GM15510 (cell line): ENCODE results near the gene RCBTB2.

ENCODE experiments used
- POLR2A ChIP-seq: IDR thresholded peaks from 3 replicates; pipeline ENCODE4 v1.6.1; 2011; ENCODE audit warnings: borderline replicate concordance; ENCODE audit not compliant: insufficient read length; ENCODE audit errors: extremely low read depth

RCBTB2 gene

GRCh38 chr13:48547663-48548092, 14.8 kb upstream of the RCBTB2 start:
- TF ChIP-seq POLR2A = no peak

DNA sequence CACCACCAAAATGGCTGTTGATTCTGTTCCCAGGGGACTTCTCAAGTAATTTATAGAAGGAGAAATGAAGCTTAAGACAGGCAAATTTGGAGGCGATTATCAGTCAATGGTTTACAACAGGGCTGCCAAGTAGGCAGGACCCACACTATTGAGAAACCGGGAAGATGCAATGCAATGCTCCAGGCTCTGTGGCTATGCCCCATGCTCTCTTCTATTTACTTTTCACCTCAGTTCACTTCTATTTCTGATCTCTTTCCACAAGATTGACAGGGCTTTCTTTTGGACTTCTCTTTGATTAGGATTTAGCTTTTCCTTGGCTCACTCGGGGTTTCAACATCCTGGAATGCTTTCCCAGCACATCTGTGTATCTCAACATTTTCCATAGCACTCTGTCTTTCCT, 12.7 kb upstream of the RCBTB2 start:
- TF ChIP-seq POLR2A = no peak

DNA sequence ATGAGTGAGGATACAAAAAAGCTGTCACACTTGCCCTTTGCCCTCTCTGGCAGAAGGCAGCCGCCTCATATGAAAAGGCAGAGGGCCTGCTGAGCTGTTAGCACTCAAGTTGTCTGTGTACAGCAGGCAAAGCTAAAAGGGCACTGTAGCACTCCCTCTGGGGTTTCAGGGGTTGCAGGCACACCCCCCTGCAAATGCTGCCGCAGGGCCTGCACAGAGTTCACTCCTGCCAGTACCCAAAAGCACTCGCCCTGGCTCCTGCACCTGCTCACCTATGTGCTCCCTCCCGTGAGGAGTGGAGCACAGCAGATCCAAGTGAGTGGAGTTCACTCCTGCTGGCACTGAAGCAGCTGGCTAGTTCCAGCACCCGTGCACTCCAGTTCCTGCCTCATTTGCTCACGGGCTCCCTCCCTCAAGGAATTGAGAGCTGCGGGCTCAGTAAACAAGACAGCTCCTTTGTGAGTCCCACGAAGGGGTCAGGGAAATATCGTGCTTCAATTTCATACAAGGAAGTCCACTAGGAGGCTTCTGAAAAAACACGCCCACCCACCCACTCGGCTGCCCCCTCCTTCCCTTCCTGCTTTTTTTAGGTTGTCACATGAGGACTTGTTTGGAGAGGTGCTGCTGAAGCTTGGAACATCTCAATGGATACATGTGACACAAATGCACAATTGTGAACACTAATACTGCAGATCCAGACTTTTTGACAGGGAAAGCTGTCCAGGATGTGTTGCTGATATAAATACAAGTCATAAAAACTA, 9.9 kb upstream of the RCBTB2 start:
- TF ChIP-seq POLR2A = no peak

- no peak for TF ChIP-seq POLR2A
Measured at GRCh38 chr13:48542138-48542537, 9.3 kb upstream of the RCBTB2 start.

DNA sequence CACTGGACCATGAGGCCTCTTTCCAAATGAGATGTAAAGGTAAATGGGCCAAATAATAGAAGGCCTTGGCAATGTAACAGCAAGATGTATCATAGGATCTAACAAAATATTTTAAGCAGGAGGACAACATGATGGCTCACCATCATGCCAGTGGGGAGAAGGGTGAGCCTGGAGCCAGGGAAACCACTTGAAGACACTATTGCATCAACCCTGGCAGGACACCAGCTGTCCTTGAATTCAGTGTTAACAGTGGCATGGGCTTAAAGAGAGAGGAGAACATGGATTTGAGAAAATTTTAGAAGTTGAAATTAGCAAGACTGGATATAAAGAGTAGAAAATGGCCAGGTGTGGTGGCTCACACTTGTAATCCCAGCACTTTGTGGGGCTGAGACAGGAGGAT, 6.7 kb upstream of the RCBTB2 start:
- no peak for TF ChIP-seq POLR2A

DNA sequence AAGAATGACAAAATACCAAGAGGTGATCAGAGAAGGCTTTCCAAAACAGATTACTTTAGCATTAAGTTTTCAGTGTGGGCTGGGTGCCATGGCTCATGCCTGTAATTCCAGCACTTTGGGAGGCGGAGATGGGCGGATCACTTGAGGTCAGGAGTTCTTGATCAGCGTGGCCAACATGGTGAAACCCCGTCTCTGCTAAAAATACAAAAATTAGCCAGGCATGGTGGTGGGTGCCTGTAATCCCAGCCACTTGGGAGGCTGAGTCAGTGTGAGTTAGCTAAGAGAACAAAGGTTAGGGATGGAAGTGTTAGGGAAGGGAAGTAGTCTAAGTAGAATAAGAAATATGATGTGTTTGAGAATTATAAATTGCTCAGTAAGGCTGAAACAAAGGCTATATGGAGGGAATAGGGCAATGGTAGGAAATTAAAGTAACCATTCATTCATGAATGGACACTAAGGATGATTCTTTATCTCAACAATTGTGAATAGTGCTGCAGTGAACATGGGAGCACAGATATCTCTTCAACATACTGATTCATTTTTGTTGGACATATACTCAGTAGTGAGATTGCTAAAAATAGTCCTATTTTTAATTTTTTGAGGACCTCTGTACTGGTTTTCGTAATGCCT, 3.9 kb upstream of the RCBTB2 start:
- no peak for TF ChIP-seq POLR2A

DNA sequence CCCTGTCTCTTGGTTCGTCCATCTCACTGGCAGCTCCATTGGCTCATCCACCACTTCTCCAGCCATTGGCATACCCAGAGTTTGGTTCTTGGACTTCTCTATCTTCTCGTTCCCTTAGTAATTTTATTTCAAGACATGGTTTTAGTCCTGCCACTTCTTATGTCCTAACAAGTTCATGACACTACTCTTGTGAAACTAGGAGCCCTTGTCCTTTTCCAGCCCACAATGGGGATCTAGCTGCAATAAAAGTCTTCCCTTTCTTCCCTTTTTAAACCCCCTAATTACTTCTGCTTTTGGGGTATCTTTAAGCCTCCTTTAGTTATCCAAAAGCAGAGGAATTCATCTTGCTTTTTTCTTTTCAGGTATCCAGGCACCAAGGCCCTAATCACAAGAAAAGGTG, 2.9 kb upstream of the RCBTB2 start:
- no peak for TF ChIP-seq POLR2A

GRCh38 chr13:48534911-48535501, 2.1 kb upstream of the RCBTB2 start:
- no peak for TF ChIP-seq POLR2A

GRCh38 chr13:48533961-48534600, 1.2 kb upstream of the RCBTB2 start:
- TF ChIP-seq POLR2A = no peak

- no peak for TF ChIP-seq POLR2A
Measured at GRCh38 chr13:48532256-48532505, 699 bp downstream of the RCBTB2 start.

DNA sequence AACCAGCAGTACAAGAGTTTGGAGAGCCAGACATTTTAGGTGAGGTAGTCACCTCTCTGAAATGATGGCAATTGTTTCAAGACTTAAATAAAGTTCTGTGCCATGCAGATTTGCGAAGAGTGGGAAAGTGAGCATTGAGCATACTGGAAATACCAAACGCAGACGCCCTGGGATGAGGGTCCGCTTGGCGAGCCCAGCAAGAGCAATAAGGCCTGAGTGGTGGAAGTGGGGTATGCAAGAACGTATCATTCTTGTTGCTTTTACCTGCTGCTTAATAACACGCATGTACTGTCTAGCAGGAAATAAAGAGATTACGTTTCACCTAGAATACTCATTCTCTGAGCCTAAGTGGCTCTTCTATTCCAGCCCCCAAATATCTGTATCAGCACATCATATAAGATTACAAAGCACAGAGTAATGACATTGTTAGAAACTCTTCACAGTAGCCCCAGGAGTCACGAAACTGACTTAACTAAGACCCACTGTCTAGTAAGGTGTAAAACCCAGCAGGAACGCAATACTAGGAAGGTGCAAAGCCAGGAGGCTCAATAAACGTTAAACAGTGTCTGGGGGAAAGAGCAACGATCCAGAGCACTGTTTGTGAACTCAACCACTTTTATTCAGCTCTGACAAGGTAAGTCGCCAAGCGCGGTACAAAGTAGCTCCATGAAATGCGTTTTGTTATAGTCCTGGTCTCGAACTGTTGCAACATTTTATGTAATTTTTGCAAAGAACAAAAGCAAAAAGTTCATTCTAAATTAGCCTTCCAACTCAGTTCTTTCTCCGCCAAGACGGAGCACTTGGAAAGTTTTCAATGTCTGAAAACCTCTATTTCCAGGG, 1.2 kb downstream of the RCBTB2 start:
- peak; percentile 17 for TF ChIP-seq POLR2A

DNA sequence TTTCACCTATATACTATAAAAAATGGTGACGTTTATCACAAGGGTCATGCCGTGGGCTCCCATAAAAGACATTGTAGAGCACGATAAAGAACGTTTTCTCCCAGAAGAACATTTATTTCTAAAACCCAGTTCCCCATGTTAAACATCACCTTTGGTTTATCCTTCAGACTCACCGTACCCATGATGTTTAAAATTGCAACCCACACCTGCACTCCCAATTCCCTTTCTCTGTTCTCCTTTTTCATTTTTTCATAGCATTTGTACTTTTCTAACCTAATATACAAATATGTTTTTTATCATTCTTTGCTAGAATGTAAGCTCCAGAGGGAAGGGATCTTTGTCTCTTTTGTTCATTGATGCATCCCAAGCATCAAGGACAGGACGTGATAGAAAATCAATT, 2.0 kb downstream of the RCBTB2 start:
- no peak for TF ChIP-seq POLR2A

DNA sequence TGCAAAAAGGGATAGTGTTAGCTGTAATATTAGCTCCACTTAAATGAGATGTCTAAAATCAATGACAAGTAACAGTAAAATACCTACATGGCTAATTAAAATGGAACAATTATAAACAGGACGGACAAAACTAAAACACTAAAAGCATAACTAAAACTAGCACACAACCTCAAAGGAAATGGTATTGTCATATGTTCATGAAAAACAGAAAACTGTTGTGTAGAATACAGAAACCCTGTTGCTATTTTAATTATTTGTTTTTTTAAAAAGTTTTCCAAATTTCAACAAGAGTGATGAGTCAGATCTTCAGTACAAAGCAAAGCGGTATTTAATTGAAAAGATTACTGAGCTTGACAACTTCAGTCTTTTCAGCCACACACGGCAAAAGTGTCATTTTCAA, 4.2 kb downstream of the RCBTB2 start:
- no peak for TF ChIP-seq POLR2A

DNA sequence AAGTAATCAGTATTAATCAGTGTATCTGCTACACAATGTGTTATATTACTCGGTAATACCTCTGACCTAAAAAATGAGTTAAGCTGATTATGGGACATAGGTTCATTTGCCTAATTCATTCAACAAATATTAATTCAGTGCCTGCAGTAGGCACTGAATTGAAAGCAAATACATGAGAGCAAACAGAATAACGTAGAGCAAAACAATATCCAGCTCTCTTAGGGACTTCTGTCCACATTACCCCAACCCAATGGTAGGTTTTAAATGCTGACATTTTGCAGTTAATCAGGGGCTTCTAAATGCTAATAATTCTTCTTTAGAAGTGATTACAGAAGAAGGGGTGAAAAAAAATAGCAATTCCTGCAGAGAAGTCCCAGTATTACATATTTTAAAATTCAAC, 4.9 kb downstream of the RCBTB2 start:
- TF ChIP-seq POLR2A = no peak

DNA sequence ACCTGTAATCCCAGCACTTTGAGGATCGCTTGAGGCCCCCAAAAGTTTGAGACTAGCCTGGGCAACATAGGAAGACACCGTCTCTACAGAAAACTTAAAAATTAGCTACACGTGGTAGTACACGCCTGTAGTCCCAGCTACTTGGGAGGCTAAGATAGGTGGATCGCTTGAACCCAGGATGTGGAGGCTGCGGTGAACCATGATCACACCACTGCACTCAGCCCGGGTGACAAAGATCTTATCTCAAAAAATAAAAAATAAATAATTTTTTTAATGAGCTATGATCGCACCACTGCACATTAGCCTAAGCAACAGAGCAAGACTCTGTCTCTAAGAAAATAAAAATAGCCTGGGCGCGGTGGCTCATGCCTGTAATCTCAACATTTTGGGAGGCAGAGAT, 6.6 kb downstream of the RCBTB2 start:
- no peak for TF ChIP-seq POLR2A
